ENCODE data around the gene CLDN6. TPM values are rescaled to one million over a fixed set of nuclear protein-coding genes. Genes with fewer than 3 reads are reported as not detected.

Gene CLDN6
- total and polyA plus RNA-seq, 9 of the 15 experiments (the other 6 are each of a cell fraction or from before 2014, with no cell fraction given) = 0.22 to 0.75 (median 0.38) TPM; not detected in 3

DNA sequence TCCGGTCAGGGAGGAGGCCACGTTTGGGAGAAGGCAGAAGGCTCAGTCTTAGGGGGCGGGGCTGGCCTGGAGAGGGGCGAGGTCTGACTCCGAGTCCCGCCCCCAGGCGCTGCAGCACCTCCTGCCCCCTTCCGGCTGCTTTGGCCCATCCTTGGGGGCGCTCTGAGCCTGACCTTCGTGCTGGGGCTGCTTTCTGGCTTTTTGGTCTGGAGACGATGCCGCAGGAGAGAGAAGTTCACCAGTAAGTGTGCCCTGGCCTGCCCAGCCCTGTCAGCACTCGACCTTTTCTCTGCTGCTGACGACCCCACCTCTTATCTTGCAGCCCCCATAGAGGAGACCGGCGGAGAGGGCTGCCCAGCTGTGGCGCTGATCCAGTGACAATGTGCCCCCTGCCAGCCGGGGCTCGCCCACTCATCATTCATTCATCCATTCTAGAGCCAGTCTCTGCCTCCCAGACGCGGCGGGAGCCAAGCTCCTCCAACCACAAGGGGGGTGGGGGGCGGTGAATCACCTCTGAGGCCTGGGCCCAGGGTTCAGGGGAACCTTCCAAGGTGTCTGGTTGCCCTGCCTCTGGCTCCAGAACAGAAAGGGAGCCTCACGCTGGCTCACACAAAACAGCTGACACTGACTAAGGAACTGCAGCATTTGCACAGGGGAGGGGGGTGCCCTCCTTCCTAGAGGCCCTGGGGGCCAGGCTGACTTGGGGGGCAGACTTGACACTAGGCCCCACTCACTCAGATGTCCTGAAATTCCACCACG lies 3.6 kb upstream of the CLDN6 start (continued):
- TF ChIP-seq, protein P1, sequence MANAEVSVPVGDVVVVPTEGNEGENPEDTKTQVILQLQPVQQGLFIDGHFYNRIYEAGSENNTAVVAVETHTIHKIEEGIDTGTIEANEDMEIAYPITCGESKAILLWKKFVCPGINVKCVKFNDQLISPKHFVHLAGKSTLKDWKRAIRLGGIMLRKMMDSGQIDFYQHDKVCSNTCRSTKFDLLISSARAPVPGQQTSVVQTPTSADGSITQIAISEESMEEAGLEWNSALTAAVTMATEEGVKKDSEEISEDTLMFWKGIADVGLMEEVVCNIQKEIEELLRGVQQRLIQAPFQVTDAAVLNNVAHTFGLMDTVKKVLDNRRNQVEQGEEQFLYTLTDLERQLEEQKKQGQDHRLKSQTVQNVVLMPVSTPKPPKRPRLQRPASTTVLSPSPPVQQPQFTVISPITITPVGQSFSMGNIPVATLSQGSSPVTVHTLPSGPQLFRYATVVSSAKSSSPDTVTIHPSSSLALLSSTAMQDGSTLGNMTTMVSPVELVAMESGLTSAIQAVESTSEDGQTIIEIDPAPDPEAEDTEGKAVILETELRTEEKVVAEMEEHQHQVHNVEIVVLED (CRISPR knock-in tag; IDR thresholded peaks at IDR 0.05) = no peak
- TF ChIP-seq TAF9B (IDR thresholded peaks at IDR 0.05; ENCODE audit: partially characterized antibody) = no peak
- TF ChIP-seq SUPT5H (IDR thresholded peaks at IDR 0.05) = no peak
- TF ChIP-seq, protein P2, sequence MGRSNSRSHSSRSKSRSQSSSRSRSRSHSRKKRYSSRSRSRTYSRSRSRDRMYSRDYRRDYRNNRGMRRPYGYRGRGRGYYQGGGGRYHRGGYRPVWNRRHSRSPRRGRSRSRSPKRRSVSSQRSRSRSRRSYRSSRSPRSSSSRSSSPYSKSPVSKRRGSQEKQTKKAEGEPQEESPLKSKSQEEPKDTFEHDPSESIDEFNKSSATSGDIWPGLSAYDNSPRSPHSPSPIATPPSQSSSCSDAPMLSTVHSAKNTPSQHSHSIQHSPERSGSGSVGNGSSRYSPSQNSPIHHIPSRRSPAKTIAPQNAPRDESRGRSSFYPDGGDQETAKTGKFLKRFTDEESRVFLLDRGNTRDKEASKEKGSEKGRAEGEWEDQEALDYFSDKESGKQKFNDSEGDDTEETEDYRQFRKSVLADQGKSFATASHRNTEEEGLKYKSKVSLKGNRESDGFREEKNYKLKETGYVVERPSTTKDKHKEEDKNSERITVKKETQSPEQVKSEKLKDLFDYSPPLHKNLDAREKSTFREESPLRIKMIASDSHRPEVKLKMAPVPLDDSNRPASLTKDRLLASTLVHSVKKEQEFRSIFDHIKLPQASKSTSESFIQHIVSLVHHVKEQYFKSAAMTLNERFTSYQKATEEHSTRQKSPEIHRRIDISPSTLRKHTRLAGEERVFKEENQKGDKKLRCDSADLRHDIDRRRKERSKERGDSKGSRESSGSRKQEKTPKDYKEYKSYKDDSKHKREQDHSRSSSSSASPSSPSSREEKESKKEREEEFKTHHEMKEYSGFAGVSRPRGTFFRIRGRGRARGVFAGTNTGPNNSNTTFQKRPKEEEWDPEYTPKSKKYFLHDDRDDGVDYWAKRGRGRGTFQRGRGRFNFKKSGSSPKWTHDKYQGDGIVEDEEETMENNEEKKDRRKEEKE (IDR thresholded peaks at IDR 0.05; ENCODE audit: borderline replicate concordance in 1 of 2, control insufficient read depth in 1 of 2, low read depth in 2 of 2, low read length in 1 of 2) = 0 out of 4 replicates have a peak, but pooled peaks of 1 of the 2 experiments have one; percentile 47
- TF ChIP-seq, protein P3, sequence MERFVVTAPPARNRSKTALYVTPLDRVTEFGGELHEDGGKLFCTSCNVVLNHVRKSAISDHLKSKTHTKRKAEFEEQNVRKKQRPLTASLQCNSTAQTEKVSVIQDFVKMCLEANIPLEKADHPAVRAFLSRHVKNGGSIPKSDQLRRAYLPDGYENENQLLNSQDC (CRISPR knock-in tag; IDR thresholded peaks at IDR 0.05) = no peak
- TF ChIP-seq TEAD4 (IDR thresholded peaks at IDR 0.05; ENCODE audit: low read length) = no peak
- no peak for TF ChIP-seq TEAD4 (CRISPR knock-in tag; IDR thresholded peaks at IDR 0.05; ENCODE audit: borderline replicate concordance)
- TF ChIP-seq TFAM (CRISPR knock-in tag; conservative IDR thresholded peaks at IDR 0.05) = no peak
- no peak for TF ChIP-seq ZBED1 (IDR thresholded peaks at IDR 0.05)
- peak; percentile 38 for TF ChIP-seq ZFX (CRISPR knock-in tag; IDR thresholded peaks at IDR 0.05)
- no peak for TF ChIP-seq PHB (CRISPR knock-in tag; IDR thresholded peaks at IDR 0.05)
- TF ChIP-seq HCFC1 (IDR thresholded peaks at IDR 0.05; ENCODE audit: low read depth, low read length) = no peak
- no peak for TF ChIP-seq SRSF1 (IDR thresholded peaks at IDR 0.05; ENCODE audit: low read depth, low read length)
- TF ChIP-seq FOXP1 (CRISPR knock-in tag; IDR thresholded peaks at IDR 0.05) = 0 out of 2 replicates have a peak, but pooled peaks have one; percentile 64
- TF ChIP-seq MXI1 (IDR thresholded peaks at IDR 0.05; ENCODE audit: low read depth, low read length) = no peak; the same call in 1 of the 2 replicates
- no peak for TF ChIP-seq ZNF583 (CRISPR knock-in tag; IDR thresholded peaks at IDR 0.05)
- TF ChIP-seq, protein P4, sequence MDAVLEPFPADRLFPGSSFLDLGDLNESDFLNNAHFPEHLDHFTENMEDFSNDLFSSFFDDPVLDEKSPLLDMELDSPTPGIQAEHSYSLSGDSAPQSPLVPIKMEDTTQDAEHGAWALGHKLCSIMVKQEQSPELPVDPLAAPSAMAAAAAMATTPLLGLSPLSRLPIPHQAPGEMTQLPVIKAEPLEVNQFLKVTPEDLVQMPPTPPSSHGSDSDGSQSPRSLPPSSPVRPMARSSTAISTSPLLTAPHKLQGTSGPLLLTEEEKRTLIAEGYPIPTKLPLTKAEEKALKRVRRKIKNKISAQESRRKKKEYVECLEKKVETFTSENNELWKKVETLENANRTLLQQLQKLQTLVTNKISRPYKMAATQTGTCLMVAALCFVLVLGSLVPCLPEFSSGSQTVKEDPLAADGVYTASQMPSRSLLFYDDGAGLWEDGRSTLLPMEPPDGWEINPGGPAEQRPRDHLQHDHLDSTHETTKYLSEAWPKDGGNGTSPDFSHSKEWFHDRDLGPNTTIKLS (IDR thresholded peaks at IDR 0.05; ENCODE audit: borderline replicate concordance, low read depth) = no peak
- TF ChIP-seq, protein P5, sequence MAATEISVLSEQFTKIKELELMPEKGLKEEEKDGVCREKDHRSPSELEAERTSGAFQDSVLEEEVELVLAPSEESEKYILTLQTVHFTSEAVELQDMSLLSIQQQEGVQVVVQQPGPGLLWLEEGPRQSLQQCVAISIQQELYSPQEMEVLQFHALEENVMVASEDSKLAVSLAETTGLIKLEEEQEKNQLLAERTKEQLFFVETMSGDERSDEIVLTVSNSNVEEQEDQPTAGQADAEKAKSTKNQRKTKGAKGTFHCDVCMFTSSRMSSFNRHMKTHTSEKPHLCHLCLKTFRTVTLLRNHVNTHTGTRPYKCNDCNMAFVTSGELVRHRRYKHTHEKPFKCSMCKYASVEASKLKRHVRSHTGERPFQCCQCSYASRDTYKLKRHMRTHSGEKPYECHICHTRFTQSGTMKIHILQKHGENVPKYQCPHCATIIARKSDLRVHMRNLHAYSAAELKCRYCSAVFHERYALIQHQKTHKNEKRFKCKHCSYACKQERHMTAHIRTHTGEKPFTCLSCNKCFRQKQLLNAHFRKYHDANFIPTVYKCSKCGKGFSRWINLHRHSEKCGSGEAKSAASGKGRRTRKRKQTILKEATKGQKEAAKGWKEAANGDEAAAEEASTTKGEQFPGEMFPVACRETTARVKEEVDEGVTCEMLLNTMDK (IDR thresholded peaks at IDR 0.05; ENCODE audit: borderline replicate concordance, insufficient read depth, low read depth, low read length, poor library complexity, severe bottlenecking) = peak; percentile 72
- no peak for TF ChIP-seq ZNF282 (CRISPR knock-in tag; IDR thresholded peaks at IDR 0.05)
- peak; percentile 21; the same call in 1 of the 2 replicates for TF ChIP-seq STAG1 (CRISPR knock-in tag; IDR thresholded peaks at IDR 0.05; ENCODE audit: borderline replicate concordance)

Data from K562 (cell line).